Measurements from ENCODE around the gene CDK4.

DNA sequence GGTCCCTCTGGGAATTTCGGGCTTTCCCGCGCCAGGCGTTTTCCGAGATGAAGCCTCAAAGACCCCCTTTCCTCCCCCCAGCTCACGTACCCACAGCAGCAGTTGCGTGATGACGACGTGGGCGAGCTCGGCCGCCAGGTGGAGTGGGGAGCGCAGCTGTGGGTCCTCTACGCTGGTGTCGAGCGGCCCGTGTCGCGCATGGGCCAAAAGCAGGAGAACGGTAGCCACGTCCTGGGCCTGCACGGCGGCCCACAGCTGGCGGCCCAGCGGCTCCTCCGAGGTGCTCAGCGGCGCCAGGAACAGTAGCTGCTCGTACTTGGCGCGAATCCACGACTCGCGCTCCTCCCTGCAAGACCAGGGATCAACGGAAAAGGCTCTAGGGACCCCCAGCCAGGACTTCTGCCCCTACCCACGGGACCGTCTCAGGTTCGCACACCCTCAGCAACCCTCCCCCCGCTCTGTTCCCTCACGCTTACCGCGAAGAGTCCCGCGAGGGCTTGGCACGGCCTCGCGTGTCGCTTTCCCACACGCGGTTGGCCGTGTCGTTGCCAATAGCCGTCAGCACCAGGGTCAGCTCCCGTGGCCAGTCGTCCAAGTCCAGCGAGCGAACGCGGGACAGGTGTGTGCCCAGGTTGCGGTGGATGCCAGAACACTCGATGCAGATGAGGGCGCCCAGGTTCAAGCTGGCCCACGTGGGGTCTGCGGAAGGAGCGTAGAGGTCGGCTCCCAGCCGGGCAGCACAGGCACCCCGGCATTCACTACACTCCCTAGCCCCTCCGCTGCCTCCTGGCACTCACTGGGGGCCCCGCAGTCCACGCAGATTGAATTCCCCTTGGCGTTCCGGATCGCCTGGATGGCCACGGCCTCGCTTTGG lies 25.0 kb downstream of the CDK4 start:
- TF ChIP-seq, protein P1, sequence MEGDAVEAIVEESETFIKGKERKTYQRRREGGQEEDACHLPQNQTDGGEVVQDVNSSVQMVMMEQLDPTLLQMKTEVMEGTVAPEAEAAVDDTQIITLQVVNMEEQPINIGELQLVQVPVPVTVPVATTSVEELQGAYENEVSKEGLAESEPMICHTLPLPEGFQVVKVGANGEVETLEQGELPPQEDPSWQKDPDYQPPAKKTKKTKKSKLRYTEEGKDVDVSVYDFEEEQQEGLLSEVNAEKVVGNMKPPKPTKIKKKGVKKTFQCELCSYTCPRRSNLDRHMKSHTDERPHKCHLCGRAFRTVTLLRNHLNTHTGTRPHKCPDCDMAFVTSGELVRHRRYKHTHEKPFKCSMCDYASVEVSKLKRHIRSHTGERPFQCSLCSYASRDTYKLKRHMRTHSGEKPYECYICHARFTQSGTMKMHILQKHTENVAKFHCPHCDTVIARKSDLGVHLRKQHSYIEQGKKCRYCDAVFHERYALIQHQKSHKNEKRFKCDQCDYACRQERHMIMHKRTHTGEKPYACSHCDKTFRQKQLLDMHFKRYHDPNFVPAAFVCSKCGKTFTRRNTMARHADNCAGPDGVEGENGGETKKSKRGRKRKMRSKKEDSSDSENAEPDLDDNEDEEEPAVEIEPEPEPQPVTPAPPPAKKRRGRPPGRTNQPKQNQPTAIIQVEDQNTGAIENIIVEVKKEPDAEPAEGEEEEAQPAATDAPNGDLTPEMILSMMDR (IDR thresholded peaks at IDR 0.05): peak in 1 of 3 experiments; percentile 2
- no peak for TF ChIP-seq POLR2A (IDR thresholded peaks at IDR 0.05)

Data from vagina (tissue), 2 donors.